ENCODE data around the gene EEFSEC.

The EEFSEC gene

DNA sequence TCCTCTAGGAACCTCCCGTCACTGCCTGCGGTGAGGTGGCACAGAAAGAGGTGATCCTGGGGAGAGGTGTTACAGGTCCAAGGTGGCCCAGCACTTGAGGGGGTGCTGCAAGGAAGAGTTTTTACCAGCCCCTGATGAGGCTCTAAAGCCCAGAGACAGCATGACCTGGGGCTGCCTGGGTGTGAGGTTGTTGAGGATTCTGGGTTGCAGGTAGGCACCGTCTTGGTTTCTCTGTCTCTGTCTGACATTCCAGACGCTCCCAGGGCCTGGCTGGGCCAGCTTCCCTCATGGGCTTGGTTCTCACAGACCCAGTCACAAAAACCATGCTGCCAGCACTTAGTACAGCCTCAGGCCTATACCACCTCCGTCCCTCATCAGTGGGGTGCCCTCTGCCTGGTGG, 282.3 kb downstream of the EEFSEC start:
- DNase-seq (ENCODE audit: low read depth), result no peak
- H3K4me3 ChIP-seq (ENCODE audit: low read depth, low read length), result no peak overlapping the region

DNA sequence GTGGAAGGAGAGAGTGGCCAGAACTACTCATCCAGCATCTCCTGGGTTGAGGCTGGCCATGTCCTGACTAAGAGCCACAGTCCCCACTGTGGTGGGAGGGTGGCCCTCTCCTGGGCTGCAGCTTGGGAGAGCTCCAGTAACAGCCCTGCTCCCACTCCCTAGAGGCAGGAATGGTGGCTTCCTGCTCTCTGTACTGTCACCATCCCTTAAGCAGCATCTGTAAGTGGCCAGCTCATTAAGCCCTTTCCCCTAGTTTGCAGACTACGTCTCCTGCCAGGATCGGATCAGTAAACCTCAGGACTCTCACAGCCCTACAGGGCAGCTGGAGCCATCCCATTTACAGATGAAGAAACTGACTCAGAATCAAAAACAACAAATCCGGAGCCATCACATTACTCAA, 282.9 kb downstream of the EEFSEC start:
- no peak overlapping the region for H3K4me3 ChIP-seq (ENCODE audit: low read depth, low read length)
- no peak for DNase-seq (ENCODE audit: low read depth)

DNA sequence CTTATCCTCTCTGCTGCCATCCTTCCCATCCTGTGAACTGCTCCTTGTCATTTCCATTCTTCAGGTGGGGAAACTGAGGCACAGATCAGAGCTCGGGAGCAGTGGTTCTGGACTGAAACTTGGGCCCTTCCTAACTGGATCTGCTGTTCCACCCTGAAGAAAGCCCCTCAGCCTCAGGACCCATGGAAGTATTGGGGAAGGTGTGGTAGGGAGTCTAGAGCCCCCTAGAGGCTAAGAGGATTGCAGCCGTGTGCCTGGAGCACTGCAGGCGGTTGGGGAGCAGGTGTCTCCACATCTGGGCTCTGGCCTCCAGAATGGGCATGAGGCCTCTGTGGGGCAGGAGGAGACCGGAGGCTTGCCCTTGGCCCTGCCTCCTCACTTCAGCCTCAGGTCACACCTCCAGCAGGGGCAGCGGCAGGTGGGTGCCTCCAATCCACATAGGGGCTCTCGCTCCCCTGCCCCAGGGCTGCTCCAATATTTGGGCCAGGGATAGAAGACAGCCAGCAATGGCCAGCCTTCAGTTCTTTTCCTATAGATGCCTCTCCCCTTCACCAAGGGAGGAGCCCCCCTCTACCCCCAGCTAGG, 285.3 kb downstream of the EEFSEC start:
- no peak for DNase-seq (ENCODE audit: low read depth)
- H3K4me3 ChIP-seq (ENCODE audit: low read depth, low read length), result no peak overlapping the region

DNA sequence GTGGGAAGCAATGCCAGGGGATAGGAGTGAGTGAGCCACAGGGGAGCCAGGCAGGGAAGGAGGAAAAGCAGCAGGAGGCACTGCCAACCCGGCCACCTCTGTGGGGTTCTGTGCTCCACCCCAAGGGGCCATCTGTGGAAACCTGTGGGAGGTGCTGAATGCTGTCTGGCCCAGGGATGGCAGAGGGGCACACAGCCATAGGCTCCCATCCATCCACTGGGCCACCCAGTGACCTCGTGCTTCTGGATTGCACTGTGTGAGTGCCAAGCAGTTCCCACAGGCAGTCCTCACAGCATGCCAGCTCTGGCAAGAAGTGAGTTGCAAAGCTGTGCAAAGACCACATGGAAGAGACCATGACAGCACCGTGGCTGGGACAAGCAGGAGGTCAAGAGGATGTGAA, 285.9 kb downstream of the EEFSEC start:
- DNase-seq (ENCODE audit: low read depth), result no peak
- no peak overlapping the region for H3K4me3 ChIP-seq (ENCODE audit: low read depth, low read length)

GRCh38 chr3:128442070-128442469, 288.8 kb downstream of the EEFSEC start:
- no peak overlapping the region for H3K4me3 ChIP-seq (ENCODE audit: low read depth, low read length)
- no peak for DNase-seq (ENCODE audit: low read depth)

DNA sequence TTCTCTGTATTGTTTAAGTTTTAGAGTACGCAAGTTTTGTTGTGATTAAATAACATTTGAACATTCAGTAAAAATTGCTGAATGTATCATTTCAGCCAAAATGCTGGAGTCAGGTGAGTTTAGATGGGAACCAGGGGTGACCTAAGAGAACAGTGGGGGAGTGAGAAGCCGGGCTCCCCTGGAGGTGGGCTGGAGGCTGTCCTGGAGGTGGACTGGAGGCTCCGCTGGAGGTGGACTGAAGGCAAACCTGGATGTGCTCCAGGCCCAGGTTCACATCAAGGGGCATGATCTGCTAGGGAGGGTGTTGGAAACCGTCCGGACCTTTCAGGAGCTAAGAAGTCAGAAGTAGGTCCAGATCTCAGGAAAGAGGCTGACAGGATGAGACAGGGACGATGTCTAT, 289.7 kb downstream of the EEFSEC start:
- no peak overlapping the region for H3K4me3 ChIP-seq (ENCODE audit: low read depth, low read length)
- no peak for DNase-seq (ENCODE audit: low read depth)

DNA sequence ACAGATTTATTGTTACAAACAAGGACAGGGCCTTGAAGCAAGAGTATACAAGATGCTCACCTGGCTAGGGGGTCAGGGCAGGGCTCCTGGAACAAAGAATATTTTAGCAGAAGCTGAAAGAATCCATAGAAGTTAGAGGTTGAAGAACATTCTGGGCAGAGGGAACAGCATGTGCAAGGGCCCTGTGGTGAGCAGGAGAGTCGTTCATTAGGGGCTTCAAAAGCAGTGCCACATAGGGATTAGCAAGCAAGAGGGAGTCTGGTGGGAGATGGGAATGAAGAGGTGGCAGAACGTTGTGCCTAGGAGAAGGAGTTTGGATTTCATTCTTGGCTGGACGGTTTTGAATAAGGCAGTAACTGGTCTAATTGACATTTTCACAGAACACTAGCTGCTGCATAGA, 290.5 kb downstream of the EEFSEC start:
- no peak for DNase-seq (ENCODE audit: low read depth)
- H3K4me3 ChIP-seq (ENCODE audit: low read depth, low read length), result no peak overlapping the region

- no peak overlapping the region for H3K4me3 ChIP-seq (ENCODE audit: low read depth, low read length)
- no peak for DNase-seq (ENCODE audit: low read depth)
These were observed 292.1 kb downstream of the EEFSEC start for GRCh38 chr3:128445357-128445756.

DNA sequence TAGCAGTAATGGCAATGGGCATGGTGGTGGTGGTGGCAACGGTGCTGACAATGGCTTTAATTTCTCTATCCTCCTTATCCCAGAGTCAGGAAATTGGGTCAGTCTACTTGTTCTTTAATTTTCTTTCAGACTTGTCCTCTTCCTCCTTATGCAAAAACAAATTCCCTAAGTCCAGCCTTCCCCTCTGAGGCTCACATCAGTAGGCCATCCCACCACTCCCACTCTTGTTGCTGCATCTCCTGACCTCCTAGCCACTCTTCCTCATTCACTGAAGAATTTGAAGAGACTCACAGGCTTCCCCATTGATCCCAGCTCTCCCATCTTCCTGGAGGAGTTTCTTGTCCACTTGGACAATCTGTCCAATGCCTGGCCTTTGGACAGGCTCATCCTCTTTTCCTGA, 293.5 kb downstream of the EEFSEC start:
- no peak overlapping the region for H3K4me3 ChIP-seq (ENCODE audit: low read depth, low read length)
- DNase-seq (ENCODE audit: low read depth), result no peak

DNA sequence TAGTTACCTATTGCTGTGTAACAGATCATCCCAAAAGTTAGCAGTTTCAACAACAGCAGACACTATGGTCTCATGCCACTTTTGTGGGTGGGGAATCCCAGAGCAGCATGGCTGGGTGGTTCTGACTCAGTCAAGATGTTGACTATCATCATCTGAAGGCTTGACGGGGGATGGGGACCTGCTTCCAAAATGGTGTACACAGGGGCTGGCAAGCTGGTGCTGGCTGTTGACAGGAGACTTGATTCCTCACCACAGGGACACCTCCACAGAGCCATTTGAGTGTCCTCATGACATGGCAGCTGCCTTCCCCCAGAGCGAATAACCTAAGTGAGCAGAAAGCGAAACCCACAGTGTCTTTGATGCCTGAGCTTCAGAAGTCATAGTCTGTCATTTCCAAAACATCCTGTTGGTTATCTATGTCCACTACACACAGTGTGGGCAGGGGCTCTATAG, 294.3 kb downstream of the EEFSEC start:
- DNase-seq (ENCODE audit: low read depth), result no peak
- H3K4me3 ChIP-seq (ENCODE audit: low read depth, low read length), result no peak overlapping the region

DNA sequence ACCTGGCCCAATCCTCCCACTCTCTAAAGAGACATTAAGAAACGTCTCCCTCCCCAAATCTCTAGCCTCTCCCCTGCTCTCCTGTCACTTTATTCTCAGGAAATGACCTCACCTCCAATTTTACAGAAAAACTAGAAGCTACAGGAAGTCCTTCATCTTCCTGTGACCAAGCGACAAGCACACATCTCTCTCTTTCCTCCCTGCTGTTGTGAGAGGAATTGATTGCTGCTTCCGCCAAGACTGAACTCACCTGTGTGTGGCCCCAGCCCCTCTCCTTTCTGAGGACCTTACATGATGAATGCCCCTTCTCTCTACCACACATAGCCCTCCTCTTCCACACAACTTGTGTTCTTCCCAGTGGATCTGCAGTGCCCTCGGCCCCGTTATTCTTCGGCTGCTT, 295.2 kb downstream of the EEFSEC start:
- DNase-seq (ENCODE audit: low read depth), result no peak
- no peak overlapping the region for H3K4me3 ChIP-seq (ENCODE audit: low read depth, low read length)

GRCh38 chr3:128449111-128449638, 295.9 kb downstream of the EEFSEC start:
- H3K4me3 ChIP-seq (ENCODE audit: low read depth, low read length), result no peak overlapping the region
- DNase-seq (ENCODE audit: low read depth), result no peak

- DNase-seq (ENCODE audit: low read depth), result no peak
- H3K4me3 ChIP-seq (ENCODE audit: low read depth, low read length), result no peak overlapping the region
These were observed 298.8 kb downstream of the EEFSEC start for GRCh38 chr3:128452120-128452519.

- DNase-seq (ENCODE audit: low read depth), result no peak
- no peak overlapping the region for H3K4me3 ChIP-seq (ENCODE audit: low read depth, low read length)
These were observed 299.5 kb downstream of the EEFSEC start for GRCh38 chr3:128452678-128453275.

- no peak overlapping the region for H3K4me3 ChIP-seq (ENCODE audit: low read depth, low read length)
- no peak for DNase-seq (ENCODE audit: low read depth)
These were observed 300.4 kb downstream of the EEFSEC start for GRCh38 chr3:128453501-128454309.

- H3K4me3 ChIP-seq (ENCODE audit: low read depth, low read length), result no peak overlapping the region
- no peak for DNase-seq (ENCODE audit: low read depth)
These were observed 301.0 kb downstream of the EEFSEC start for GRCh38 chr3:128454310-128454618.

DNA sequence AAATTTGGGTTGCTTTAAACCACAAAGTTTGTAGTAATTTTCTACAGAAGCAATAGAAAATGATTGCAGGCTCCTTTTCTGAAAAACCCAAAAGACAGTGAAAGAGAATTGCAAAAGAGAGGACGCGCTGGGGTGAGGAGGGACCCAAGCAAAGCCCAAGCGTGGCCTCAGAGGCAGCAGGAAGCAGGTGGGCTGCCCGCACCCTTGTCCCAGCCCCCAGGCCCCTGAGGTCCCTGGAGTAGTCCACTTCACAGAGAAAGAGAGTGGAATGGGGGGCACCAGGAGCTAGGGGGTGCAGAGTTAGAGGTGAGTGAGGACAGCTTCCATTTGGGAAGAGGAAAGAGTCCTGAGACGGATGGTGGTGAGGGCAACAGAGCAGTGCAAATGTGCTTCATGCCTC, 301.8 kb downstream of the EEFSEC start:
- no peak overlapping the region for H3K4me3 ChIP-seq (ENCODE audit: low read depth, low read length)
- no peak for DNase-seq (ENCODE audit: low read depth)

DNA sequence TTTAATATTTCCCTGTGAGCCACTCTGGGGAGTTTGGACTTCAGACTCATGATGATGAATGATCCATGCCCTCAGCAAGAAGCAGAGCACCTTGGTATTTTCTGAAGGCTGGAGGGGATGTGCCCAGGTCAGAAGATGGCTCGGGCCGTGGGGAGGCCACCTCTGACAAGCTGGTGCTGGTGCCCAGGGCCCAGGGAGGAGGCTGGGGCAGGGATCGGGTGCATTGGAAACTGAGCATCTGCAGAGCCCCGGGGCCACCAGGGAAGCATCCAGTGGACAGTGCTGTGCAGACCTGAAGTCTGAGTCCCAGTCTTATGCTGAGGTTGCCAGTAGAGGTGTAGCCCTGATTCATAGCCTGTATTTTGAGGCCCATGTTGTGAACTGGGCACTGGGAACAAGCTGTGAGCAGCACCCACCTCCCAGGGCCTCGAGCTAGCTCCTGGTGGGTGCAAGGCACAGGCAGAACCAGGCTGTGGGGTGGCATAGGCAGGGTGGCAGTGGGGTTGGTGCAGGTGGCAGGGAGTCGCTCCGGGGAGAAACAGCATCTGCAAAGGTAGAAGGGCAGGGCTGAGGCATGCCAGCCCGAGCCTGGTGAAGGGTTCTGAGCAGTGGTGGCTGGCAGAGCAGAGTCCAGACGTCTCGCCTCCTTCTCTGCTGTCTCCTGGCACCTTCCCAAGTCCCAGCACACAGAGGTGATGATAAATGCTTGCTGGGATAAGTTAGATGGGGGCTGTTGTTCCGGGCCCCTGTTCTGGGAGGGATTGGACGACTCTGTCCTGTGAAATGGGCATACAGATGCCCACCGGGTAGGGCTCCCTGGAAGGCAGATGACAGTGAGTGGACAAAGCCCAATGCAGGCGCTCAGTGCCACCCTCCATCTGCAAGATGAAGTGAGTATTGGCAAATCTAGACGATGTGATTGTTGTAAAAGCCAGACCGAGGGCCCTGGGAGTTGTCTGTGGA, 302.8 kb downstream of the EEFSEC start:
- DNase-seq (ENCODE audit: low read depth), result no peak
- H3K4me3 ChIP-seq (ENCODE audit: low read depth, low read length), result no peak overlapping the region

DNA sequence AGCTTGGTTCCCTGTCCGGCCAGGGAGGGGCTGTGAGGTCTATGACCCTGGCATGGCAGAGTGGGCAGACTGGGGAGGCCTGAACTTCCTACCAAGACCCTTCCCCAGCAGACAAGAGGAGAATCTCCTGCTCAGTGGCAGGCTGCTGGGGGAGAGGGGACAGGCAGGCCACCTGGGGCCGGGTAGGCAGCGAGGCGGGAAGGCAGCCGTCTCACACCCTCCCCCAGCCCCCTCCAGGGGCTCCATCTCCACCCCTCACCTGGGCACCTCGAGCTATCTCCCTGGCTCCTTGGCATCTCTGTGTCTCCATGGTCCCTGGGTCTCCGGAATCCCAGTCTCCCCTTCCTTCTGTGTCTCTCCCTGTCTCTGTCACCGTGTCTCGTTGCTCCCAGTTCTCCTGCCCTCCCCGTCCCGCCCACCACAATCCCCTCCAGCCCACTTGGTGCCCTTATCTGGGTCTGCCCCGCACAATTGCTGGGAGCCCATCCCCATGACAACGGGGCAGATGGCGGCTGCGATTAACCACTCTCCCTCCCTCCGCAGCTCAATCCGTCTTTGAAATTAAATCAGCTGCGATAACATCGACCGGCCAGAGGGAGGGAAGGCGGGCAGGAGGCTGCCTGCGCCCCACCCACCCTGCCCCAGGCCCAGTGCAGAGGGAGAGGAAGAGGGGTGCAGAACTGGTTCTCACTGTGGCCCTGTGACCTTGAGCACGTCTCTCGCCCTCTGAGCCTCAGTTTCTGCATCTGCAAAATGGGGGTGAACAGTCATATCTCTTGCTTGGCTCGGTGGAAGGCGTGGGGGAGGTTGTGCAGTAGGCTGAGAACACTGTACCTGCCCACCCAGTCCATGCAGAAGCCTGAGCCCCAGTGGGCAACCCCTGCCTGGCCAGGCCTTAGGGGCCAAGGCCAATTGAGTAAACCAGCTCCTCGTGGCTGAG, 303.8 kb downstream of the EEFSEC start:
- no peak for DNase-seq (ENCODE audit: low read depth)
- H3K4me3 ChIP-seq (ENCODE audit: low read depth, low read length), result no peak overlapping the region

Data from skeletal muscle cell (primary cell).